ENCODE measurements around the gene MRPL55.

The MRPL55 gene

DNA sequence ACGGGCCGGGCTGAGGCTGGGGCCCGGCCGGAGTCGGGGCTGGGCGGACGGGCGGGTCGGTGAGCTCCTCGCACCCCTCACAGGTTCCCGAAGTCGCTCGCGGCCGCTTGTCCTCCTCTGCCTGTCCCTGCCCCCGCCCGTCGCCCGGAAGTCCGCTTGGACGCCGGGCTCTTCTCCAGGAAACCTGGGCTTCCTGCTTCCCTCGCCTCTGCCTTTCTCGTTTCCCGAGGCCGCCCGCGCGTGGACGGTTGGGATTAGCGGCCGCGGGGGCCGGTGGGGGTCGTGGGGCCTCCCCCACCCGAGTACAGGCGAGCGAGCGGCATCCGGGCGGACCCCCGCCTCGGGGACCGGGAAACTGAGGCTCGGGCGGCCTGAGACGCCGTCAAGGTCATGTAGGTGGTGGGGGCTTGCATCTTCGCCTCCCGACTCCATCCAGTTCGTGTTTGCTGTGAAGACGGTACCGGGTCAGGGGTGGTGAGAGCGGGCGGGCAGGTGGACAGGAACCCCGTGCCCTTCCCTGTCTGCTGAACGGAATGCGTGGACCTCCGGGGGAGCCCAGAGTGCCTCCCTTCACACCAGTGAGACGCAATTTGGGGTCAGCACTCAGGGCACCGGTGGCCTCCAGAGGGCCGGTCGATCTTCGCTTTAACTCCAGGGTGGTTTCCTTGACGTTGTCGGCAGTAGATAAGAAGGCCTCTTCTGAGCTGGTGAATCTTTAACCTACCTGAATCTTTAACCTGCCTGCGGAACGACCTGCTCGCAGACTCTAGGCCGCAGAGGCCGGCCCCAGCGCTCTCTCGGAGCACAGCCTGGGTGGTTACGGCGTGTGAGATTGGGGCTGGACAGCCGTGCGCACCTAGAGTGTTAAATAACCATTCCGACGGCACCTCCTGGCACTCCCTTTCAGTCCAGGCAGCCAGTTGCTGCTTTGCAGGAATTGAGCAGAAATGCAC lies 25.9 kb downstream of the MRPL55 start:
- no peak for DNase-seq

DNA sequence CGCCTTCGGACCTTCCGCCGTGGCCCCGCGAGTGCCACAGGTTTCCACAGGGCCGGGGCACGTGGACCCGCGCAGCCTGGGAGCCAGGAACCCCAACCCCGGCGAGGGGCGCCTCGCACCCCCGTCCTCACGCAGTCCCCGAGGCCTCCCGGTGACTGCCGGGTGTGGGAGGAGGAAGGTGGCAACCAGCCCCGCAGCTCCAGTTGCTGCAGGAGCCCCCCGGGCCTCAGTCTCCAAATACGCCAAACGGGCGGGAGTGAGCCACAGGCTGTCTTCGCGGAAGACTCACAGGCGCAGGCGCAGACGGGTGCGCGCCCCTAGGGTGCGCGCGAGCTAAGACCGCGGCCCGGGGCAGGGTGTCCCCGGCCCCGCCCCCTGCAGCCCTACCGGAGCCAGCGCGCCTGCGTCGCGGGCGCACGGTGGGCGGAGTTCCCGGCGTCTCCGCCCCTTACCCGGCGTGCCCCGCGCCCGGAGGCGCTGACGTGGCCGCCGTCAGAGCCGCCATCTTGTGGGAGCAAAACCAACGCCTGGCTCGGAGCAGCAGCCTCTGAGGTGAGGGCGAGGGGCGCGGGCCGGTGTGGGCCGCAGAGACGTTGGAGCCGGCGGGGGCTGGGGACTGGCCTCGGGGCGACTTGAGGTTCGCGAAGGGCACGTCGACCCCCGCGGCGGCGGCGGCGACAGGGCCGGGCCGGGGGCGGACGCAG lies 26.7 kb downstream of the MRPL55 start, which contains the start of gene ARF1:
ARF1 (plus strand) TSS at position 495 of the 704 bp plus-strand sequence. CDS start 14,407 bp downstream, outside the sequence.
- DNase-seq = peak; percentile 4

DNA sequence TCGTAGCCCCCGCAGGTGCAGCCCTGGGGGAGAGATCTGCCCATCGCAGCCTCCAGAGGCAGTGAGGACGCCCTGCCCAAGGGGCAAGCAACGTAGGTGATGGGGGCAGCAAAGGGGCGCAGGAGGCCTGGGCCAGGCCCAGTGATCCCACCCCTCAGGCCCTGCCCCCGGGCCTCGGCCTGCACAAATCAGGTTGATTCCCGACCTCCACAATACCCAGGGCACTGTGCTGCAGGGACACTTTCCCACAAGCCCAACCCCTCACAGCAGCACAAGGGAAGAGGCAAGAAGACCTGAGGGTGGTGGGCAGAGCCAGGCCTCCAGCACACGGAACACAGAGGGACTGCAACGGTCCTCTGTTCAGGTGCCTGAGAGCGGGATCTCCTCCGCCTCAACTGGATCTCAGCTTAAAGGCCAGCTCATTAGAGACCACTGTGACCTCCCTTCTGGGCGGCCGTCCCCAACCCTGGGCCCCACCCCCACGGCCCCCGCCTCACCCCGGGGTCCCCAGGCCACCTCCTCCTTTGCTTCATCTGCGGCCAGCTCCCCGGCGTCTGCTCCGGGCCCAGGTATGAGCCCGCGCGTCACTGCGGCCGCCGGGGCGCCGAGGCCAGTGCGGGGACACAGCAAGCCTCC lies 27.4 kb downstream of the MRPL55 start:
- DNase-seq = no peak

DNA sequence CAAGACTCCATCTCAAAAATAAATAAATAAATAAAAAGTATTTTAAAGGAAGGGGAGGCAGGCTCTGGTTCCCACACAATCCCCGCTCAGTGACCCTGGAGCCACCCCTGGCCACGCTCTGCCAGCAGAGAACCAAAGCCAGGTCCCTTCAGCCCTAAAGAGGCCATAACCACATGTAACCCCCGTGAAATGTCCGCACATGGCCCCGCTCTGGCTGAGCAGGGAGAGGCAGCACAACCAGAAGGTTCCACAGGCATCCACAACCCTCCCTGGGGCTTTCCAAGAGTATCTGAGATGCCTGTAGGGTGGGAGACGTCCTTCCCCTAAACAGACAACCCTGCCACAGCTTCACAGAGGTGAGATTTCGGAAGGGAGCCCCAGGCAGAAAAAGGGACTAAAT lies 28.0 kb downstream of the MRPL55 start:
- no peak for DNase-seq

DNA sequence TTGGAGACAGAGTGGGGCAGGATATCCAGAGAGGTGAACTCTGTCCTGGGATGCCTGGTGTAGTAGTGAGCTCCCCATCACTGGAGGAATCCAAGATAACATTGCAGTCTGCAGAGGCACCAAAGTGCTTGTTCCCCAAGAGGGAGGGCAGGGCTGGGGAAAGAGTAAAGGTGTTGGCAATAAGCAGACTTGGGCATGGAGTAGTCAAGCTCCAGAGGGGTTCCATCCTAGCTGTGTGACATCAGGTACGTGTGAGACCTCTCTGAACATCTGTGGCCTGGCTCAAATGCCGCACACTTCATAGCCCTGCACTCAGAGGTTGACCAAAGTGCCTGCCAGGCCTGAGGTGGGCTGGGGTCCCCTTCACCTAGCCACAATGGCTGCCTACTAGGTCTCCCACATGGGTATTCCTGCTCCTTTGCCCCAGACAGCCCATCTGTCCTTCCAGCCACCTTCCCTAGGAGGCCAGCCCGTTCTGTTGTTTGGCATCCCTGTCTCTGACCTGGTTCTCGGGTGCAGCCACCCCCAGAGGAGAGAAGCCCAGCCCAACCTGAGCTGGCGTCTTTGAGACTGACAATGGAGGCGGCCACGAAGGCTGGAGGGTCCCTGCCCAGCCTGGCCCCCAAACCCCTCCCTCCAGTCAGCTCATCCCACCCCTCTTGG lies 29.4 kb downstream of the MRPL55 start:
- DNase-seq = no peak

DNA sequence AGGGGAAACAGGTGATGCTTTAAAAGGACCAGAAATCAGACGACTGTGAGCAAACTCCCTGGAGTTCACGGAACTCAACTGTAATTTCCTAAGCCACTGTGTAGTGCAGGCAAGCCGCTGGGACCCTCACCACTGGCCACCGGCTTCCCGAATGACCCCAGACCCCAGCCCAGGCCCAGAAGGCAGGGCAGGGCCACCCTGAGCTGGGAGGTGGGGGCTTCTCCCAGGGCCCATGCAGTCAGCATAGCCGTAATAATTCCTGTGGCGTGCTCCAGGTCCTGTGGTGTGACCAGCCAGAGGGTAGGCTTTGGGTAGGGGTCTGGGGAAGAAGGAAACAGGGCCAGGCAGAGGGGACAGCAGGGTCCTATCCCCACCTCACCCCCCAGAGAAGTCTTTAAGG lies 30.1 kb downstream of the MRPL55 start:
- no peak for DNase-seq

DNA sequence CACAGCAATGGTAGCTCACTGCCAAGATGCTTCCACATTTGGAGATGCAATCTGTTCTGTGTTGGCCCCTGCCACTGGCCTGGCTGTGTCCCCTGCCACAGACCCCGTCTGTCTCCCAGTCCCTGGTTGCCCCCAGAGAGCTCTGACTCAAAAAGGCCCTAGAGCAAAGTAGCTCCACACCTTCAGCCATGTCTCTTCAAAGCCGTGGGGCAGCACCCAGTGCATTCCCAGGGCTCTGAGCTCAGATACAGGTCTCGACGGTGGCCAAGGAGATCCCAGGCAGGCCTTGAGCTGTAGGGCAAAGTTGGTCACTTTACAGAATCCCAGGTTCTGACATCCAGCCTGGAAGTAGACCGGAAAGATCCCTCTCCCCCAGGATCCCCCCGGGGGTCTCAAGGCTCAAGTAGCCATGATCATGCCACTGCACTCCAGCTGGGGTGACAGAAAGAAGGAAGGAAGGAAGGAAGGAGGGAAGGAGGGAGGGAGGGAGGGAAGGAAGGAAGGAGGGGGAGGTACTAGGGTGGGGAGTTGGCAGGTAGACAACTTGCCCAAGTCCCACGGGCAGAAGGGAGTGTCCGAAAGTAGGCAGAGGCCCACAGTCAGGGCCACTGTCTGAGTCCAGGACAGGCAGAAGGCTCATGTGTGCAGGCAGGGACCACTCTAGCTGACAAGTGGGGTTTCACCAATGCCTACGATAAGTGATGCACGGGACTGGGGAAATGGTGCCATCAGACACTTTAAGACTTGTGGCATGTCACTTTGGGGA lies 31.4 kb downstream of the MRPL55 start:
- DNase-seq = no peak

DNA sequence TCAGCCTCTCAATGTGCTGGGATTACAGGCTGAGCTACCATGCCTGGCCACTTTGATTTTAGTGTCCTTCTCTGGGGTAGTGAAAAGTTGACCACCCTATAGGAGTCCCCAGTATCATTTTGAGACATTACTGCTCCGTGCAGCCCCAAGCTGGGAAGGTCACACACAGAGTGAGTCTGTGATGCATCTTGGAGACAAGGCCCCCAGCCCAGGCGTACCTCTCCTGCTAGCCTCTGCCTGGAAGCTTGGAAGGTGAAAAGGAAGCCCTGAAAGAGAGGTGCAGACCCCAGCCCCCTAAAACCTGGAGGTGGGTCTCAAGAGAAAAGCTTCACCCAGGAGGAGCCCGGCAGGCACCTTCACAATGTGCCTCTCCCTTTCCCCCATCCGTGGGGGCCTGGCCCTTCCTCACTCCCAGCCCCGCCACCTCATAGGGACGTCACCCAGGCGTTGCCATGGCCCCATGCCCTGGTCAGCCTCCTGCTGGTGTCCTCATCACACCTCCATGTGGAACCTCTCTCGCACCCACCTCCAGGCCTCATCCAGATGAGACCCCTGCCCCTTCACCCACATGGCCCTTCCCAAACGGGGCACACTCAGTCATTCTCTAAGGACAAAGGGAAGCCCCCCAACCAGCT lies 32.2 kb downstream of the MRPL55 start:
- DNase-seq = no peak

DNA sequence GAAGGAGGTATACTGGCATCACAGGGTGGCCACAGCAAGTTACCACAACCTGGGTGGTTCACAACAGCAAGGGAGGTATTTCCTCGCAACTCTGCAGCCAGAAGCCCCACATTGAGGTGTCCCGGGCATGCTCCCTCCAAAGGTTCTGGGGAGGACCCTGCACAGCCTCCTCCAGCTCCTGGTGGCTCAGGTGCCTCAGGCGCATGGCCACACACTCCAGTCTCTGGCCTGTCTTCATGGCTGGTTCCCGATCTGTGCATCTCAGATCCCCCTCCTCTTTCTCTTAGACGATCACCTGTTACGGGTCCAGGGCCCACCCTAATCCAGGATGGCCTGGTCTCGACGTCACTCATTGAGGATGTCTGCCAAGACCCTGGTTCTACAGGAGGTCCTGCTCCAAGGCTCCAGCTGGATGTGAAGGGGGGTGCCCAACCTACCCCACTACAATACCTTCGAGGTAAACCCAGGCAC lies 33.3 kb downstream of the MRPL55 start:
- no peak for DNase-seq

DNA sequence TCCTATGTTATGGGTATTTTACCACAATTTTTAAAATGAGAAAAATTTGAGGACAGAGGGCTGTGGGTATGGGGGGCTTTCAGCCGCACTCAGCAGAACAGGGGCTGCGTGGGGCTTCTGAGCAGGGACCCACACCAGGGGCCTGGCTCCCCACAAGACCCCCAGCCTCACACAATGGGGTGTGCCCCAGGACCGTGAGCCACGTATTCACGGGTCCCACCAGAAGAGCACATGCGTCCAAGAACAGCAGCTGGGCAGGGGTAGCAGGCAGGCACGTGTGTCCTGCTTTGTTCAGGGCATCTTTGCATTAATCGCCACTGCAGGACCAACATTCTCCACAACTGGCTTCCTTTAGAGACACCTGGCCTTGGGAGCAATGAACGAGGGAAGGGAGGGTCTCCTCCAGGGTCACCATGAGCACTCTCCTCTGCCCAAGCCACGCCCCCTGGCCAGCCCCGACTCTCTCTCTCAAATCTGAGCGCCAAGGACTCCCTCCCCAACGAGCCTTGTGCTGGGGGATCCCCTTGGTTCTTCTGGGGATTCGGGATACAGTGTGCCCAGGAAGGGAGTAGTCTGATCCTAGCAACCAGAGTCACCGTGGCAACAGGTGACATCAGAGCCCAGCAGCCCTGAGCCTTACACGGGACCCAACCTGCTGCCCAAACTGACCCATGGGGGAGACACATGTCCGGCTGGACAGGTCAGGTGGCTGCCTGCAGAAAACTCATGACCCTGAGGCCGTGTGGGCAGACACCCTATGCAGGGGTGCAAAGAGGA lies 34.0 kb downstream of the MRPL55 start:
- DNase-seq = no peak

DNA sequence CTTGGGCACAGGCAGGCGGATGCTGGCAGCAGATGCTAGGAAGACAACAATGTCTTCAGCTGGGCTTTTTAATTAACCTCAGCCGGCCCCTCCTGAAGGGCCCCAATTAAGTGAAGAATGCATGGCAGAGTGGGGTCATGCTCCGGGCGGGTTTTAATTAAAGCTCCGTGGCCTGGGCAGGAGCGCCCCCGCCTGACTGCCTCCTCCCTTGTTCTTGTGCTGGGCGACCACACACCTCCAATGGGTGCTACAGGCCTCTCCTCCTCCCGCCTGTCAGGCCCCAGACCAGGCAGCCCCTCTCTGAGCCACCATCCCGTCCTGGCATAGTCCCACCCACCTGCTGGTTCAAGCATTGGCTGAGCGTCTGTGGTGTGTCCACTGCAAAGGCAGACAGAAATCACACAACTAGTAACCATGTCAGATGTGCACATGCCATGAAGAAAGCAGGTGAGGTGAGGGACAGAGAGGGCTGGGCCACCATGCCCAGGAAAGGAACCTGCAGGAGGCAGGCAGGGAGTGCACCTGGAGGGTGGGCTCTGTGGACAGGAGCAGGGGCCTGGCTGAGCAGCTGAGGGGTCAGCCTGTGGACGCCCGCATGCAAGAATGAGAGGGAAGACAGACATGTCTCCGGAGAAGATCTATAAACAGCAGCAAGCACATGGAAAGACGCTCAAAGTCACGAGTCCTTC lies 35.1 kb downstream of the MRPL55 start:
- peak; percentile 5 for DNase-seq

DNA sequence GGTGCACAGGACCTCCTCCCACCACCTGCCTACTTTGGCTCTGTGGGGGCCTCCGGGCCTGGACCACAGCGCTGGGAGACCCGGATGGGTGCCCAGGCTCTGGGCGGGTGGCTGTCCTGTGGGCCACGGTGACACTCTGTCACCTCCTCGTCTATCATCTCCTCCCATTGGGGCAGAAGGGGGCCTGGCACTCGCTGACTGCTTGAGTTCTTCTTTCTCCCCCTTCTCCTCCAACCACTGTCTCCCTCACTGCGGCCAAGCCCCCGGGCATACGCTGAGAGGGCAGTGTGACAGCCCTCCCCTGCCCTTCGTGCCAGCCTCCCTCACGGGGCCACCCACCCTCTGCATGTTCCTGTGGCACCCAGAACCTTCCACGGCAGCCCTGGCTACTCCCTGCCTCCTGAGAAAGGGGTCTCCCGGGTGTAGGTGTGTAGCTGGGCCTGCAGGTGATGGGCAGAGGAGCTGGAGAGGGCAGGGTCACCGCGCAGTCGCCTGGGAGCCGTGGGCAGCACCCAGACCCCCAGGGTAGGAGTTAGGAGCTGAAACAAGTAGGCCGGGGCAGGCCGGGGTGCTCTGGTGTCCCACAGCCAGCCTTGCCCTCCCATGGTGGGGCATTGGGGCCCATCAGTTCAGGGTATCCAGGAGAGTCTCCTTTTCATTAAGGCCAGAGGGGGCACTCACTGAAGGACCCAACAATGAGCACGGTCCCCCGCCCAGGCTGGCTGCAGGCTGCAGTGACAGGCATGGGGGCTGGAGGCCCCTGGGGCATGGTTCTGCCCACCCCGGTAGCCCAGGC lies 35.8 kb downstream of the MRPL55 start:
- DNase-seq = no peak

DNA sequence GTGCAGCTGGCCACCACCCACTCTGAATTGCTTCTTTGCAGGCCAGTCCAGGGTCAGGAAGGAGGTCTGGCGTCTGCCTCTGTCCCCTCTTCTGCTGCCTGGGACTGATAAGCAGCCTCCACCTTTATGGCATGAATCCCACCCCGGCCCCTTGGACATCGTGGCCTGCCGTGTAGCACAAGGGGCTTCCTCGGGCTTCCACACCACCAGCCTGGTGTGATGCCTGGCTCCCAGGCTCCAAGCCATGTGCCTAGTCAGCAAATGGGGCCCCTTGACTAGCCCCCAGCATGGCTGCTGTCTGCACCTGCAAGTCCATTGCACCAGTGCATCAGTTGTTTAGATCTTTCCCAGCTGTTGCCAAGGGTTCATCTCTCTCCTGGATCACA lies 36.4 kb downstream of the MRPL55 start:
- DNase-seq = no peak

DNA sequence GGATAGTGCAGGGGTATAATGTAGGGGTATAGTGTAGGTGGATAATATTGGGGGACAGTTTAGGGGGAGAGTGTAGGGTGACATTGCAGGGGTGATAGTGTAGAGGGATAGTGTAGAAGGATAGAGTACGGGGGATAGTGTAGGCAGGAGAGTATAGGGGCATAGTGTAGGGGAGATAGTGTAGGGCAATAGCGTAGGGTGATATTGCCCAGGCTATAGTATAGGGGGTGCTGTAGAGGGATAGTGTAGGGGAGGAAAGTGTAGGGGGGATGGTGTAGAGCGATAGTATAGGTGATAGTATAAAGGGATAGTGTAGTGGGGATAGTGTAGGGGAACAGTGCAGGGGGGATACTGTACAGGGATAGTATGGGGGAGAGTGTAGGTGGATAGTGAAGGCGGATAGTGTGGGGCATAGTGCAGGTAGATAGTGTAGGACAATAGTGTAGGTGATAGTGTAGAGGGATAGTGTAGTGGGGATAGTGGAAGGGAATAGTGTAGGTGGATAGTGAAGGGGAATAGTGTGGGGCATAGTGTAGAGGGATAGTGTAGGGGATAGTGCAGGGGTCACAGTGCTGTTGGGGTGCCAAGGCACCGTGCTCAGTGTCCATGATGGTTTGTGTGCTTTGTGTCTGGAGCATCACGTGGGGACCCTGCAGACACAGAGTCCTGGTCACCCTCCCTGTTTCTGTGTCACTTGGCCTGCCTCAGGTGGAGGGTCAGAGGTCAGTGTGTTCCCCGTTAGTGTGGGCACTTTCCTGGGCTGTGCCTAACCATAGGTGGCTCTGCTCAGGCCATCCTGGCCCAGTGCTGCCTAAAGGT lies 37.1 kb downstream of the MRPL55 start:
- no peak for DNase-seq

DNA sequence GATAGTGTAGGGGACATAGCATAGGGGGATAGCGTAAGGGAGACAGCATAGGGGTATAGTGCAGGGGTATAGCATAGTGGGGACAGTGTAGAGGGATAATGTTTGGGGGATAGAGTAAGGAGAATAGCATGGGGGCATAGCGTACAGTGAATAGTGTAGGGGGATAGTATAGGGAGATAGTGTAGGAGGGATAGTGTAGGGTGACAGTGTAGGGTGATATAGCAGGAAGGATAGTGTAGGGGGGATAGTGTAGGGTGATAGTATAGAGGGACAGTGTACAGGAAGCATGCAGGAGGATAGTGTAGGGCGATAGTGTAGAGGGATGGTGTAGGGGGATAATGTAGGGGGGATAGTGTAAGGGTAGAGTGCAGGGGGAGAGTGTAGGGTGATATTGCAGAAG lies 38.2 kb downstream of the MRPL55 start:
- DNase-seq = no peak

DNA sequence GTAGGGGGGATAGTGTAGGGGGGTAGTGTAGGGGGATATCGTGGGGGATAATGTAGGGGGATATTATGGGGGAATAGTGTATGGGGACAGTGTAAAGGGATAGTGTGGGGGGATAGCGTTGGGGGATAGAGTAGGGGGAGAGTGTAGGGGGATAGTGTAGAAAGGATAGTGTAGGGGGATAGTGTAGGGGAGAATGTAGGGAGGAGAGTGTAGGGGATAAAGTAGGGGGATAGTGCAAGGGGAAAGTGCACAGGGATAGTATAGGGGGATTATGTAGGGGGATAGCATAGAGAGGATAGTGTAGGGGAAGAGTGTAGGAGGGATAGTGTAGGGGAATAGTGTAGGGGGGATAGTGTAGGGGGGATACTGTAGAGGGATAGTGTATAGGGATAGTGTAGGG lies 38.9 kb downstream of the MRPL55 start:
- DNase-seq = no peak

DNA sequence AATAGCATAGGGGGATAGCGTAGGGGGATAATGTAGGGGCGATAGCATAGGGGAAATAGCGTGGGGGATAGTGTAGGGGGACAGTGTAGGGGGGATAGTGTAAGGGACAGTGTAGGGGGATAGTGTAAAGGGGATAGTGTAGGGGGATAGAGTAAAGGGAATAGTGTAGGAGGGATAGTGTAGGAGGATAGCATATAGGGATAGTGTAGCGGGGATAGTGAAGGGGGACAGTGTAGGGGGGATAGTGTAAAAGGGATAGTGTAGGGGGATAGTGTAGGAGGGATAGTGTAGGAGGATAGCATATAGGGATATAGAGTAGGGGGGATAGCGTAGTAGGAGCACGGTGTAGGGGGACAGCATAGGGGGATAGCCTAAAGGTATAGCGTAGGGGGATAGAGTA lies 40.7 kb downstream of the MRPL55 start:
- DNase-seq = no peak

DNA sequence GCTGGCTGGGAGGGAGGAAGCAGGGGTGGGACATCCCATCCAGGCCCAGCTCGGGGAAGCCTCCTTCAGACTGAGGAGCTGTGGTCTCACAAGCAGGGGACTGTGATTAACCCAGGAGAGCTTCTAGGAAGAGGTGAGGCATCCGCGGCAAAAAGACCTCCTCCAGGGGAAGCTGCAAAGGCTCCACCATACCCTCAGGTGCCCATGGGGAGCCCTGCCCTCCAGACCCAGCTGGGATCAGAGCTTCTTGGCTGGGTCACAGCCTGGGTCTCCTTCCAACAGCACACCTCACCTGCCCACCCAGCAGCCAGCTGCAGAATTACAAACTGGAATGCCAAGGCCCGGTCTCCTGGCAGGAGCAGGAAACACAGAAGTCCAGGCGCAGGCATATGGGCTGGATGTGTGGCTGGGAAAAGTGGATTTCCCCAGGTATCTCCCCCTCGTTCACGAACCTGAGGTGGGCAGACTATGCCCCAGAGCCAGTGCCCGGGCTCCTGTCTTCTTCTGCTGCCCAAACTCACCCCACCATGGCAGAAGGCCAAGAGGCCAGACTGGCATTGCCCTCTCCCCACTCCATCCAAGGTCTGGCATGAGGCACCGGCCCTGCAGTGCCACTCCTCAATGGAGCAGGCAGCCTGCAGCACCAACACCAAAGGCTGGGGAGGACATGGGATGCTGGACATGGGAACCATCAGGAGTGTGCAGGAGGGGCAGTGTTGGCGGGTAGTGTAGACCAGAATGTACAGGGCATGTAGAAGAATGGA lies 42.0 kb downstream of the MRPL55 start:
- no peak for DNase-seq
